HG03460 (cell line): ENCODE data around the gene ZSCAN18.
"Not testable (repeated sequence)": the region's sequence is repeated elsewhere in the genome, so short reads cannot be mapped to it uniquely, and the experiment has no call there.

Source experiments
- ATAC-seq: cut with Tn5 transposase; IDR thresholded peaks from one replicate; pipeline ENCODE4 v1.9.1; 2021; ENCODE audit not compliant: unreplicated experiment

ZSCAN18 gene

GRCh38 chr19:58097781-58098681, at the start of gene ZSCAN18:
Gene ZSCAN18, minus strand, starts transcription at chr19:58098231. Its CDS starts 7,964 bp downstream, at chr19:58090267.
- ATAC-seq = no peak

GRCh38 chr19:58147475-58147874, 49.4 kb upstream of the ZSCAN18 start:
- not testable (repeated sequence) for ATAC-seq

- ATAC-seq = no peak
Measured at GRCh38 chr19:58145849-58146248, 47.8 kb upstream of the ZSCAN18 start.

- ATAC-seq = no peak
Measured at GRCh38 chr19:58134244-58134643, 36.2 kb upstream of the ZSCAN18 start.

- ATAC-seq = no peak
Measured at GRCh38 chr19:58129284-58129683, 31.3 kb upstream of the ZSCAN18 start.

- ATAC-seq = no peak
Measured at GRCh38 chr19:58128041-58128685, 30.1 kb upstream of the ZSCAN18 start.

GRCh38 chr19:58123354-58123753, 25.3 kb upstream of the ZSCAN18 start:
- ATAC-seq = no peak

GRCh38 chr19:58118979-58119733, 21.1 kb upstream of the ZSCAN18 start:
- no peak for ATAC-seq

GRCh38 chr19:58117841-58118575, 20.0 kb upstream of the ZSCAN18 start:
- ATAC-seq = no peak

GRCh38 chr19:58108546-58108817, 10.5 kb upstream of the ZSCAN18 start:
- no peak for ATAC-seq

- no peak for ATAC-seq
Measured at GRCh38 chr19:58107778-58108545, 9.9 kb upstream of the ZSCAN18 start.

- no peak for ATAC-seq
Measured at GRCh38 chr19:58098682-58098998, 609 bp upstream of the ZSCAN18 start.

GRCh38 chr19:58097349-58097748, 682 bp downstream of the ZSCAN18 start:
- no peak for ATAC-seq

GRCh38 chr19:58096884-58097283, 1.1 kb downstream of the ZSCAN18 start:
- no peak for ATAC-seq

GRCh38 chr19:58095328-58095727, 2.7 kb downstream of the ZSCAN18 start:
- ATAC-seq = no peak

- ATAC-seq = no peak
Measured at GRCh38 chr19:58093071-58093470, 5.0 kb downstream of the ZSCAN18 start.

- no peak for ATAC-seq
Measured at GRCh38 chr19:58091251-58091995, 6.6 kb downstream of the ZSCAN18 start.

- ATAC-seq = no peak
Measured at GRCh38 chr19:58089846-58090245, 8.2 kb downstream of the ZSCAN18 start.

GRCh38 chr19:58088521-58089052, 9.4 kb downstream of the ZSCAN18 start:
- ATAC-seq = no peak
